WTC11 (cell line): ENCODE results near the gene MAS1L. TPM values are rescaled to one million over a fixed set of nuclear protein-coding genes. Genes with fewer than 3 reads are reported as not detected.

Experiments
- ATAC-seq: fragments of 200-7000 bp; cut with Tn5 transposase; 2 replicates; pipeline ENCODE4 v1.10.0; 2021; ENCODE audit warnings: mild to moderate bottlenecking, moderate library complexity
- CTCF ChIA-PET: fragments of 300-600 bp; sonication (Branson Sonifier 250); formaldehyde crosslinking; loops from one replicate; lab custom pipeline; 2021; ENCODE audit warnings: antibody characterized with exemption; lab: Charles Lee
- POLR2A ChIA-PET: fragments of 350-600 bp; sonication (Branson Sonifier 250); formaldehyde crosslinking; loops from one replicate; lab custom pipeline; 2021; ENCODE audit warnings: antibody characterized with exemption; lab: Charles Lee
- DNase-seq: peaks from one replicate; pipeline ENCODE4 v3.0.0; 2021; ENCODE audit warnings: low spot score
- H3K27ac Mint-ChIP-seq: 2 replicates; pipeline ENCODE4 v1.8.0; 2021; ENCODE audit warnings: mixed read lengths
- H3K27me3 Mint-ChIP-seq: 2 replicates; pipeline ENCODE4 v1.8.0; 2021; ENCODE audit warnings: low read depth, mild to moderate bottlenecking, moderate library complexity, mixed read lengths
- H3K36me3 Mint-ChIP-seq: 2 replicates; pipeline ENCODE4 v1.8.0; 2021; ENCODE audit warnings: mixed read lengths
- H3K4me1 Mint-ChIP-seq: 2 replicates; pipeline ENCODE4 v1.8.0; 2022; ENCODE audit warnings: mixed read lengths
- H3K4me3 Mint-ChIP-seq: 2 replicates; pipeline ENCODE4 v1.8.0; 2021; ENCODE audit warnings: mild to moderate bottlenecking, moderate library complexity, mixed read lengths
- H3K9me3 Mint-ChIP-seq: 2 replicates; pipeline ENCODE4 v1.8.0; 2021; ENCODE audit warnings: mixed read lengths
- CBFB ChIP-seq: sonication (generic); formaldehyde crosslinking; IDR thresholded peaks from 2 replicates; pipeline ENCODE4 v1.8.1; 2022; ENCODE audit warnings: mild to moderate bottlenecking, low read depth, missing genetic modification reagents
- CREM ChIP-seq: sonication (generic); formaldehyde crosslinking; IDR thresholded peaks from 2 replicates; pipeline ENCODE4 v1.8.1; 2022; ENCODE audit warnings: mild to moderate bottlenecking, missing genetic modification reagents, moderate library complexity
- ERG ChIP-seq: fragments of 250-450 bp; sonication (Bioruptor Pico); IDR thresholded peaks from 2 replicates; pipeline ENCODE4 v1.8.0; 2021; ENCODE audit warnings: mild to moderate bottlenecking
- ETV6 ChIP-seq: sonication (generic); formaldehyde crosslinking; IDR thresholded peaks from 2 replicates; pipeline ENCODE4 v1.8.1; 2022; ENCODE audit warnings: mild to moderate bottlenecking, missing genetic modification reagents
- FOXJ3 ChIP-seq: sonication (generic); formaldehyde crosslinking; IDR thresholded peaks from 2 replicates; pipeline ENCODE4 v1.9.0; 2021; ENCODE audit warnings: missing genetic modification reagents, mild to moderate bottlenecking, borderline replicate concordance
- JAZF1 ChIP-seq: fragments of 250-450 bp; sonication (Bioruptor Pico); IDR thresholded peaks from 2 replicates; pipeline ENCODE4 v1.9.0; 2021; ENCODE audit warnings: moderate library complexity, mild to moderate bottlenecking, inconsistent platforms
- JUN ChIP-seq: sonication (generic); formaldehyde crosslinking; IDR thresholded peaks from 2 replicates; pipeline ENCODE4 v1.8.0; 2023; ENCODE audit warnings: mild to moderate bottlenecking, missing genetic modification reagents
- NR1H2 ChIP-seq: sonication (generic); formaldehyde crosslinking; IDR thresholded peaks from 2 replicates; pipeline ENCODE4 v1.9.0; 2021; ENCODE audit warnings: mild to moderate bottlenecking, moderate library complexity, missing genetic modification reagents
- NR3C1 ChIP-seq: sonication (generic); formaldehyde crosslinking; conservative IDR thresholded peaks from 2 replicates; pipeline ENCODE4 v1.8.1; 2023; ENCODE audit warnings: low read depth, mild to moderate bottlenecking, missing genetic modification reagents
- OVOL2 ChIP-seq: fragments of 250-450 bp; sonication (Bioruptor Pico); IDR thresholded peaks from 2 replicates; pipeline ENCODE4 v1.9.0; 2021; ENCODE audit warnings: mild to moderate bottlenecking, borderline replicate concordance
- PREB ChIP-seq: sonication (generic); formaldehyde crosslinking; IDR thresholded peaks from 2 replicates; pipeline ENCODE4 v1.8.1; 2022; ENCODE audit warnings: mild to moderate bottlenecking, missing genetic modification reagents, moderate library complexity, borderline replicate concordance
- PRRX2 ChIP-seq: fragments of 250-450 bp; sonication (Bioruptor Pico); IDR thresholded peaks from 2 replicates; pipeline ENCODE4 v1.8.0; 2021; ENCODE audit warnings: mild to moderate bottlenecking
- TEAD4 ChIP-seq: sonication (generic); formaldehyde crosslinking; IDR thresholded peaks from 2 replicates; pipeline ENCODE4 v1.8.0; 2022; ENCODE audit warnings: mild to moderate bottlenecking, missing genetic modification reagents
- TP53 ChIP-seq: sonication (generic); formaldehyde crosslinking; IDR thresholded peaks from 2 replicates; pipeline ENCODE4 v1.8.1; 2023; ENCODE audit warnings: mild to moderate bottlenecking, missing genetic modification reagents
- ZBTB21 ChIP-seq: sonication (generic); formaldehyde crosslinking; IDR thresholded peaks from 2 replicates; pipeline ENCODE4 v1.8.1; 2023; ENCODE audit warnings: mild to moderate bottlenecking, missing genetic modification reagents, borderline replicate concordance
- ZNF423 ChIP-seq: fragments of 250-450 bp; sonication (Bioruptor Pico); IDR thresholded peaks from 2 replicates; pipeline ENCODE4 v2.1.2; 2022; ENCODE audit warnings: mild to moderate bottlenecking, moderate library complexity
- total RNA-seq: library from RNA; stranded (reverse); gene quantifications from 3 replicates; pipeline ENCODE4 v1.2.3, GENCODE V29; 2021
- TF ChIP-seq, protein P1 (sequence below): fragments of 250-450 bp; sonication (Bioruptor Pico); IDR thresholded peaks from 2 replicates; pipeline ENCODE4 v2.1.2; 2022; ENCODE audit warnings: mild to moderate bottlenecking, moderate library complexity
- TF ChIP-seq, protein P2 (sequence below): sonication (generic); formaldehyde crosslinking; IDR thresholded peaks from 2 replicates; pipeline ENCODE4 v1.8.1; 2022; ENCODE audit warnings: low read depth, mild to moderate bottlenecking, moderate library complexity, missing genetic modification reagents, borderline replicate concordance
- TF ChIP-seq, protein P3 (sequence below): sonication (generic); formaldehyde crosslinking; conservative IDR thresholded peaks from 2 replicates; pipeline ENCODE4 v1.8.1; 2023; ENCODE audit warnings: mild to moderate bottlenecking, low read depth, missing genetic modification reagents, moderate library complexity
- TF ChIP-seq, protein P4 (sequence below): fragments of 250-450 bp; sonication (Bioruptor Pico); IDR thresholded peaks from 2 replicates; pipeline ENCODE4 v1.9.0; 2021; ENCODE audit warnings: mild to moderate bottlenecking, borderline replicate concordance
- TF ChIP-seq, protein P5 (sequence below): fragments of 250-450 bp; sonication (Bioruptor Pico); conservative IDR thresholded peaks from 2 replicates; pipeline ENCODE4 v1.9.0; 2021; ENCODE audit warnings: mild to moderate bottlenecking

Gene MAS1L
- total RNA-seq, 1 experiment from 2014 or later: not detected

GRCh38 chr6:29532320-29532951 lies 44.7 kb upstream of the MAS1L start:
- Mint-ChIP-seq H3K9me3 (peaks cover 7% of the 10 kb centered on the region), H3K4me1 (no peaks in the 10 kb centered on the region), H3K36me3 (no peaks in the 10 kb centered on the region), H3K4me3 (no peak overlapping the region), H3K27me3 (no peaks in the 10 kb centered on the region; the same call in 1 of the 2 replicates), H3K27ac (no peak overlapping the region)
- DNase-seq: no peak
- TF ChIP-seq, protein P1, sequence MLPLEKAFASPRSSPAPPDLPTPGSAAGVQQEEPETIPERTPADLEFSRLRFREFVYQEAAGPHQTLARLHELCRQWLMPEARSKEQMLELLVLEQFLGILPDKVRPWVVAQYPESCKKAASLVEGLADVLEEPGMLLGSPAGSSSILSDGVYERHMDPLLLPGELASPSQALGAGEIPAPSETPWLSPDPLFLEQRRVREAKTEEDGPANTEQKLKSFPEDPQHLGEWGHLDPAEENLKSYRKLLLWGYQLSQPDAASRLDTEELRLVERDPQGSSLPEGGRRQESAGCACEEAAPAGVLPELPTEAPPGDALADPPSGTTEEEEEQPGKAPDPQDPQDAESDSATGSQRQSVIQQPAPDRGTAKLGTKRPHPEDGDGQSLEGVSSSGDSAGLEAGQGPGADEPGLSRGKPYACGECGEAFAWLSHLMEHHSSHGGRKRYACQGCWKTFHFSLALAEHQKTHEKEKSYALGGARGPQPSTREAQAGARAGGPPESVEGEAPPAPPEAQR: no peak
- TF ChIP-seq ETV6 (CRISPR knock-in tag) (no peak), NR1H2 (no peak), FOXJ3 (no peak), JUN (CRISPR knock-in tag) (no peak), NR3C1 (no peak), ZBTB21 (CRISPR knock-in tag) (no peak), PREB (CRISPR knock-in tag) (no peak)
- TF ChIP-seq, protein P2, sequence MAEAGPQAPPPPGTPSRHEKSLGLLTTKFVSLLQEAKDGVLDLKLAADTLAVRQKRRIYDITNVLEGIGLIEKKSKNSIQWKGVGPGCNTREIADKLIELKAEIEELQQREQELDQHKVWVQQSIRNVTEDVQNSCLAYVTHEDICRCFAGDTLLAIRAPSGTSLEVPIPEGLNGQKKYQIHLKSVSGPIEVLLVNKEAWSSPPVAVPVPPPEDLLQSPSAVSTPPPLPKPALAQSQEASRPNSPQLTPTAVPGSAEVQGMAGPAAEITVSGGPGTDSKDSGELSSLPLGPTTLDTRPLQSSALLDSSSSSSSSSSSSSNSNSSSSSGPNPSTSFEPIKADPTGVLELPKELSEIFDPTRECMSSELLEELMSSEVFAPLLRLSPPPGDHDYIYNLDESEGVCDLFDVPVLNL (CRISPR knock-in tag): no peak
- TF ChIP-seq, protein P3, sequence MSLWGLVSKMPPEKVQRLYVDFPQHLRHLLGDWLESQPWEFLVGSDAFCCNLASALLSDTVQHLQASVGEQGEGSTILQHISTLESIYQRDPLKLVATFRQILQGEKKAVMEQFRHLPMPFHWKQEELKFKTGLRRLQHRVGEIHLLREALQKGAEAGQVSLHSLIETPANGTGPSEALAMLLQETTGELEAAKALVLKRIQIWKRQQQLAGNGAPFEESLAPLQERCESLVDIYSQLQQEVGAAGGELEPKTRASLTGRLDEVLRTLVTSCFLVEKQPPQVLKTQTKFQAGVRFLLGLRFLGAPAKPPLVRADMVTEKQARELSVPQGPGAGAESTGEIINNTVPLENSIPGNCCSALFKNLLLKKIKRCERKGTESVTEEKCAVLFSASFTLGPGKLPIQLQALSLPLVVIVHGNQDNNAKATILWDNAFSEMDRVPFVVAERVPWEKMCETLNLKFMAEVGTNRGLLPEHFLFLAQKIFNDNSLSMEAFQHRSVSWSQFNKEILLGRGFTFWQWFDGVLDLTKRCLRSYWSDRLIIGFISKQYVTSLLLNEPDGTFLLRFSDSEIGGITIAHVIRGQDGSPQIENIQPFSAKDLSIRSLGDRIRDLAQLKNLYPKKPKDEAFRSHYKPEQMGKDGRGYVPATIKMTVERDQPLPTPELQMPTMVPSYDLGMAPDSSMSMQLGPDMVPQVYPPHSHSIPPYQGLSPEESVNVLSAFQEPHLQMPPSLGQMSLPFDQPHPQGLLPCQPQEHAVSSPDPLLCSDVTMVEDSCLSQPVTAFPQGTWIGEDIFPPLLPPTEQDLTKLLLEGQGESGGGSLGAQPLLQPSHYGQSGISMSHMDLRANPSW (CRISPR knock-in tag): no peak
- ATAC-seq: no peak
- ChIA-PET CTCF (no interaction called here), POLR2A (no interaction called here)

DNA sequence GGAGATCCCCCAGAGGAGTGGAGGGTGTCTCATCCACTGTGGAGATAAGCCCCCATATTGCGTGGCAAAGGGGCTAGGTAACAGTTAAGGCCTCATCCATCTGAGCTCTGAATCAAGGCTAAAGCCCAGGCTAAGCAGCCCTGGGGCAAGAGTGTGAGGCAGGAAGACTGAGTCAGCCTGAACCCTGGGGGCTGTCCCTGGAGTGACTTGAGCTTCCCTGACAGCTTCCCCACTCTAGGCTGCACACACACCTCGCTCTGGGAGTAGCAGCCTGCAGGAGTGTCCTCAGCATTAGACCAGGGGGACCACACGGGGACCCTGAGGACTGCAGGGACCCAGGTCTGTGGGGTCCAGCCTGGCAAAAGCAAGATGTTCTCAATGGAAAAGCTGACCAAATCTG lies 43.9 kb upstream of the MAS1L start:
- no peak for DNase-seq
- H3K36me3 Mint-ChIP-seq: no peaks in the 10 kb centered on the region
- ATAC-seq: no peak
- POLR2A ChIA-PET: no interaction called here
- H3K4me1 Mint-ChIP-seq: no peaks in the 10 kb centered on the region
- no peak overlapping the region for H3K27ac Mint-ChIP-seq
- H3K9me3 Mint-ChIP-seq: peaks cover 10% of the 10 kb centered on the region
- CTCF ChIA-PET: no interaction called here
- H3K4me3 Mint-ChIP-seq: no peak overlapping the region
- H3K27me3 Mint-ChIP-seq: no peaks in the 10 kb centered on the region; the same call in 1 of the 2 replicates
- TF ChIP-seq ZNF423 (CRISPR knock-in tag) (no peak), PRRX2 (CRISPR knock-in tag) (no peak), TP53 (CRISPR knock-in tag) (no peak), ERG (CRISPR knock-in tag) (no peak), CREM (CRISPR knock-in tag) (no peak), OVOL2 (CRISPR knock-in tag) (no peak), JAZF1 (CRISPR knock-in tag) (no peak), TEAD4 (CRISPR knock-in tag) (no peak), ZBTB21 (CRISPR knock-in tag) (no peak), CBFB (CRISPR knock-in tag) (no peak)
- TF ChIP-seq, protein P4, sequence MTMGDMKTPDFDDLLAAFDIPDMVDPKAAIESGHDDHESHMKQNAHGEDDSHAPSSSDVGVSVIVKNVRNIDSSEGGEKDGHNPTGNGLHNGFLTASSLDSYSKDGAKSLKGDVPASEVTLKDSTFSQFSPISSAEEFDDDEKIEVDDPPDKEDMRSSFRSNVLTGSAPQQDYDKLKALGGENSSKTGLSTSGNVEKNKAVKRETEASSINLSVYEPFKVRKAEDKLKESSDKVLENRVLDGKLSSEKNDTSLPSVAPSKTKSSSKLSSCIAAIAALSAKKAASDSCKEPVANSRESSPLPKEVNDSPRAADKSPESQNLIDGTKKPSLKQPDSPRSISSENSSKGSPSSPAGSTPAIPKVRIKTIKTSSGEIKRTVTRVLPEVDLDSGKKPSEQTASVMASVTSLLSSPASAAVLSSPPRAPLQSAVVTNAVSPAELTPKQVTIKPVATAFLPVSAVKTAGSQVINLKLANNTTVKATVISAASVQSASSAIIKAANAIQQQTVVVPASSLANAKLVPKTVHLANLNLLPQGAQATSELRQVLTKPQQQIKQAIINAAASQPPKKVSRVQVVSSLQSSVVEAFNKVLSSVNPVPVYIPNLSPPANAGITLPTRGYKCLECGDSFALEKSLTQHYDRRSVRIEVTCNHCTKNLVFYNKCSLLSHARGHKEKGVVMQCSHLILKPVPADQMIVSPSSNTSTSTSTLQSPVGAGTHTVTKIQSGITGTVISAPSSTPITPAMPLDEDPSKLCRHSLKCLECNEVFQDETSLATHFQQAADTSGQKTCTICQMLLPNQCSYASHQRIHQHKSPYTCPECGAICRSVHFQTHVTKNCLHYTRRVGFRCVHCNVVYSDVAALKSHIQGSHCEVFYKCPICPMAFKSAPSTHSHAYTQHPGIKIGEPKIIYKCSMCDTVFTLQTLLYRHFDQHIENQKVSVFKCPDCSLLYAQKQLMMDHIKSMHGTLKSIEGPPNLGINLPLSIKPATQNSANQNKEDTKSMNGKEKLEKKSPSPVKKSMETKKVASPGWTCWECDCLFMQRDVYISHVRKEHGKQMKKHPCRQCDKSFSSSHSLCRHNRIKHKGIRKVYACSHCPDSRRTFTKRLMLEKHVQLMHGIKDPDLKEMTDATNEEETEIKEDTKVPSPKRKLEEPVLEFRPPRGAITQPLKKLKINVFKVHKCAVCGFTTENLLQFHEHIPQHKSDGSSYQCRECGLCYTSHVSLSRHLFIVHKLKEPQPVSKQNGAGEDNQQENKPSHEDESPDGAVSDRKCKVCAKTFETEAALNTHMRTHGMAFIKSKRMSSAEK (CRISPR knock-in tag): no peak
- TF ChIP-seq, protein P5, sequence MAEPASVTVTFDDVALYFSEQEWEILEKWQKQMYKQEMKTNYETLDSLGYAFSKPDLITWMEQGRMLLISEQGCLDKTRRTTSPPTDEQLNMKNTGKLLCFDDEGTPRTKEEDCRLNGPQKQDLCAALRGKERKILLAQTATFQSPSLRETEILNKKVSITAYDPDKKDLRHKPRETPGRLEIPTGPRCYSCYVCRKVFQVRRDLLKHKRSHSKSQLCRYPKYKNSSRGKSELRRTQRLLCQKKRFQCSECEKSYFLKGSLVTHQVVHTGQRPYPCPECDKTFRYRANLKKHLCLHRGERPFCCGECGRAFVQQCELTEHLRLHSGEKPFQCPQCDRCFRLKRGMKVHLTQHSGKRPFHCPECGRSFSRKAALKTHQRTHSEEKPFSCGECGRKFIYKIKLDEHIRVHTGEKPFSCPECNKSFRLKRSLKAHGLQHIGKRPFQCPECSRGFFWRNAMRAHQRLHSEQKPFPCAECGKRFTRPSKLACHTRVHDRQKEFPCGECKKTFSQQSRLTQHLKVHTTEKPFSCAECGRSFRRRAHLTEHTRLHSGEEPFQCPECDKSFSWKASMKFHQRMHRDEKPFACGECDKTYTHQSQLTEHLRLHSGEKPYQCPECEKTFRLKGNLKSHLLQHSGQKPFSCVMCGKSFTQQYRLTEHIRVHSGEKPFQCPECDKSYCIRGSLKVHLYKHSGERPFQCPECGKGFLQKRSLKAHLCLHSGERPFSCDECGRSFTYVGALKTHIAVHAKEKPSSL (CRISPR knock-in tag): no peak
